Measurements from ENCODE around the gene MAVS.
"Not testable (repeated sequence)": the region's sequence is repeated elsewhere in the genome, so short reads cannot be mapped to it uniquely, and the experiment has no call there.

Gene MAVS

DNA sequence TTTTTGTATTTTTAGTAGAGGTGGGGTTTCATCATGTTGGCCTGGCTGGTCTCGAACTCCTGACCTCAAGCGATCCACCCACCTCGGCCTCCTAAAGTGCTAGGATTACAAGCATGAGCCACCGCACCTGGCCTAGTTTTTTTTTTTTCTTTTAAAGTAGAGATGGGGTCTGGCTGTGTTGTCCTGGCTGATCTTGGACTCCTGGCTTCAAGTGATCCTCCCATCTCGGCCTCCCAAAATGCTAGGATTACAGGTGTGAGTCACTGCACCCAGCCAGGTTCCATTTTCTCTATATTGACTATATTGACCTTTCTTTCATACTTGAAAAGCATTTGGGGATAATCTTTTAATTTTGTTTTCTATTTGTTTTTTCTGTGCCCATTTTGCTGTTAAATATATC lies 55.8 kb downstream of the MAVS start:
- peaks cover under 1% of the 10 kb centered on the region; the same call in 1 of the 2 replicates for H3K36me3 ChIP-seq (ENCODE audit: insufficient read depth, low read length)
- no peak overlapping the region for H3K9ac ChIP-seq (ENCODE audit: low read depth, low read length)
- WGBS: 97% methylated on average over 5 of the region's 5 CpGs
- H3K27me3 ChIP-seq (ENCODE audit: insufficient read depth, low read length): no peaks in the 10 kb centered on the region
- H3K4me1 ChIP-seq (ENCODE audit: insufficient read depth, low read length): 0 out of 2 replicates have a peak, but pooled peaks cover 13% of the 10 kb centered on the region
- no peak overlapping the region for H3K4me3 ChIP-seq (ENCODE audit: low read length)
- H3K9me3 ChIP-seq (ENCODE audit: insufficient read depth, low read depth, low read length): no peaks in the 10 kb centered on the region
- H3K27ac ChIP-seq (ENCODE audit: low read depth, low read length): no peak overlapping the region

- 93% methylated on average over 2 of the region's 2 CpGs for WGBS
- H3K4me1 ChIP-seq (ENCODE audit: insufficient read depth, low read length): 0 out of 2 replicates have a peak, but pooled peaks cover 9% of the 10 kb centered on the region
- no peaks in the 10 kb centered on the region for H3K27me3 ChIP-seq (ENCODE audit: insufficient read depth, low read length)
- H3K27ac ChIP-seq (ENCODE audit: low read depth, low read length): no peak overlapping the region
- peaks cover 18% of the 10 kb centered on the region for H3K36me3 ChIP-seq (ENCODE audit: insufficient read depth, low read length)
- H3K9me3 ChIP-seq (ENCODE audit: insufficient read depth, low read depth, low read length): no peaks in the 10 kb centered on the region
- no peak overlapping the region for H3K4me3 ChIP-seq (ENCODE audit: low read length)
- no peak overlapping the region for H3K9ac ChIP-seq (ENCODE audit: low read depth, low read length)
Measured at GRCh38 chr20:3904224-3904623, 57.6 kb downstream of the MAVS start.

GRCh38 chr20:3904857-3905256 lies 58.2 kb downstream of the MAVS start:
- no peaks in the 10 kb centered on the region for H3K9me3 ChIP-seq (ENCODE audit: insufficient read depth, low read depth, low read length)
- peaks cover 23% of the 10 kb centered on the region for H3K36me3 ChIP-seq (ENCODE audit: insufficient read depth, low read length)
- H3K9ac ChIP-seq (ENCODE audit: low read depth, low read length): no peak overlapping the region
- 94% methylated on average over 5 of the region's 5 CpGs for WGBS
- no peak overlapping the region for H3K27ac ChIP-seq (ENCODE audit: low read depth, low read length)
- H3K27me3 ChIP-seq (ENCODE audit: insufficient read depth, low read length): no peaks in the 10 kb centered on the region
- H3K4me1 ChIP-seq (ENCODE audit: insufficient read depth, low read length): 0 out of 2 replicates have a peak, but pooled peaks cover 9% of the 10 kb centered on the region
- no peak overlapping the region for H3K4me3 ChIP-seq (ENCODE audit: low read length)

- H3K27me3 ChIP-seq (ENCODE audit: insufficient read depth, low read length); H3K4me1 ChIP-seq (ENCODE audit: insufficient read depth, low read length); H3K9me3 ChIP-seq (ENCODE audit: insufficient read depth, low read depth, low read length); H3K9ac ChIP-seq (ENCODE audit: low read depth, low read length); H3K4me3 ChIP-seq (ENCODE audit: low read length); H3K27ac ChIP-seq (ENCODE audit: low read depth, low read length): not testable (repeated sequence)
- peaks cover 45% of the 10 kb centered on the region for H3K36me3 ChIP-seq (ENCODE audit: insufficient read depth, low read length)
- WGBS: 91% methylated on average over 17 of the region's 17 CpGs
Measured at GRCh38 chr20:3906744-3907721, 60.4 kb downstream of the MAVS start.

- Histone ChIP-seq H3K9me3 (ENCODE audit: insufficient read depth, low read depth, low read length) (no peaks in the 10 kb centered on the region), H3K27ac (ENCODE audit: low read depth, low read length) (no peak overlapping the region), H3K27me3 (ENCODE audit: insufficient read depth, low read length) (no peaks in the 10 kb centered on the region), H3K9ac (ENCODE audit: low read depth, low read length) (no peak overlapping the region), H3K36me3 (ENCODE audit: insufficient read depth, low read length) (peaks cover 61% of the 10 kb centered on the region), H3K4me1 (ENCODE audit: insufficient read depth, low read length) (no peaks in the 10 kb centered on the region), H3K4me3 (ENCODE audit: low read length) (no peak overlapping the region)
- 94% methylated on average over 4 of the region's 4 CpGs for WGBS
Measured at GRCh38 chr20:3908667-3909066, 62.0 kb downstream of the MAVS start.

DNA sequence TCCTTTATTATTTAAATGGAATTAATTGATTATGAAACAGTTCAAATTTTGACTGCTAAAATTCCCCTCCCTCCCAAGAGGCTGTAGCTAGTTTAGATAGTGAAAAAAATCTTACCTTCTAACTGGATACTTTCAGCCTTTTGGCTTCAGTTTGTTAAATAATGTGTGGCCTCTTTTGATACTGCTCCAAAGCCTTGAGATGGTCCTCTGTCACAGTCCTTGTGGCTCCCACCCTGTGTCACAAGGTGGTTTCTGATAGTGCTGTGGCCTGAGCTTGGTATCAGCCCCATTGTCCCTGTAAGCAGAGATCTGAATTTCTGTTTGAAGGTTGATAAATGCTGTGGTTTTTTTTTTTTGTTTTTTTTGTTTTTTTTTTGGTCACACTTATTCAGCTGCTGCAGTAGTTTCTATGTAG lies 63.3 kb downstream of the MAVS start:
- peaks cover 73% of the 10 kb centered on the region for H3K36me3 ChIP-seq (ENCODE audit: insufficient read depth, low read length)
- H3K9me3 ChIP-seq (ENCODE audit: insufficient read depth, low read depth, low read length): no peaks in the 10 kb centered on the region
- H3K4me1 ChIP-seq (ENCODE audit: insufficient read depth, low read length): no peaks in the 10 kb centered on the region
- H3K4me3 ChIP-seq (ENCODE audit: low read length): no peak overlapping the region
- H3K27me3 ChIP-seq (ENCODE audit: insufficient read depth, low read length): no peaks in the 10 kb centered on the region
- no peak overlapping the region for H3K27ac ChIP-seq (ENCODE audit: low read depth, low read length)
- H3K9ac ChIP-seq (ENCODE audit: low read depth, low read length): no peak overlapping the region

- Histone ChIP-seq H3K9me3 (ENCODE audit: insufficient read depth, low read depth, low read length) (no peaks in the 10 kb centered on the region), H3K4me3 (ENCODE audit: low read length) (no peak overlapping the region), H3K9ac (ENCODE audit: low read depth, low read length) (no peak overlapping the region), H3K27ac (ENCODE audit: low read depth, low read length) (no peak overlapping the region), H3K4me1 (ENCODE audit: insufficient read depth, low read length) (no peaks in the 10 kb centered on the region), H3K27me3 (ENCODE audit: insufficient read depth, low read length) (no peaks in the 10 kb centered on the region), H3K36me3 (ENCODE audit: insufficient read depth, low read length) (peaks cover 80% of the 10 kb centered on the region)
- 99% methylated on average over 2 of the region's 2 CpGs for WGBS
Measured at GRCh38 chr20:3910853-3911252, 64.2 kb downstream of the MAVS start.

DNA sequence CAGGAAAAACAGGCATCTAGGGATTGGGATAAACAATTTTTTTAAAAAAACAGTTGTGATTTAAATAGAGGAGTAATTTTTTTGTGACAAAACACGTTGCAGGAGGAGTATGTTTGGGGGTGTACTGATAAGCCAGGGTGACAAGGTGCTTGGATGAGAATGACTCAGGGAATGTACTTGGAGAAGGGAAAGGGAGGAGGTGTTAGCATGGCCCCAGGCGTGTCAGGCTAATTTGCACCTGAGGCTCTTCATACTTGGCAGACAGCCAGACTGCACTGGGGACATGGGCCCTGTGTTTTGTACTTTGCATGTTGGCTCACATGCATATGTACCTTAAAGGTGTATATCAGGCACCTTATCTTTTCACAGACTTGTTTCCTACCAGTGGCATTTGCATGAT lies 65.3 kb downstream of the MAVS start:
- H3K4me1 ChIP-seq (ENCODE audit: insufficient read depth, low read length): no peaks in the 10 kb centered on the region
- H3K9me3 ChIP-seq (ENCODE audit: insufficient read depth, low read depth, low read length): no peaks in the 10 kb centered on the region
- H3K36me3 ChIP-seq (ENCODE audit: insufficient read depth, low read length): peaks cover 91% of the 10 kb centered on the region
- H3K27ac ChIP-seq (ENCODE audit: low read depth, low read length): no peak overlapping the region
- H3K9ac ChIP-seq (ENCODE audit: low read depth, low read length): no peak overlapping the region
- H3K27me3 ChIP-seq (ENCODE audit: insufficient read depth, low read length): no peaks in the 10 kb centered on the region
- H3K4me3 ChIP-seq (ENCODE audit: low read length): no peak overlapping the region
- WGBS: 93% methylated on average over 2 of the region's 2 CpGs

DNA sequence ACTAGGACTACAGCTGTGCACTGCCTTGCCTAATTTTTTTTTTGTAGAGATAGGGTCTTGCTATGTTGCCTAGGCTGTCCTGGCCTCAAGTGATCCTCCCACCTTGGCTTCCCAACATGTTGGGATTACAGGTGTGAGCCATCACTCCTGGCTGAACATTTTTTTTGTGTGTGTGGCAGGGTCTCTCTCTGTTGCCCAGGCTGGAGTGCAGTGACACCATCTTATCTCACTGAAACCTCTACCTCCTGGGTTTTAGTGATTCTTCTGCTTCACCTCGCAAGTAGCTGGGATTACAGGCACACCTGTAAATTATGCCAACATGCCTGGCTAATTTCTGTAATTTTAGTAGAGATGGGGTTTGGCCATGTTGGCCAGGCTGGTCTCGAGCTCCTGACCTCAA lies 67.8 kb downstream of the MAVS start:
- Histone ChIP-seq H3K4me3 (ENCODE audit: low read length) (no peak overlapping the region), H3K4me1 (ENCODE audit: insufficient read depth, low read length) (no peaks in the 10 kb centered on the region), H3K9ac (ENCODE audit: low read depth, low read length) (no peak overlapping the region), H3K27ac (ENCODE audit: low read depth, low read length) (no peak overlapping the region), H3K9me3 (ENCODE audit: insufficient read depth, low read depth, low read length) (no peaks in the 10 kb centered on the region), H3K27me3 (ENCODE audit: insufficient read depth, low read length) (no peaks in the 10 kb centered on the region), H3K36me3 (ENCODE audit: insufficient read depth, low read length) (peaks cover 95% of the 10 kb centered on the region)
- WGBS: 94% methylated on average over 2 of the region's 2 CpGs

DNA sequence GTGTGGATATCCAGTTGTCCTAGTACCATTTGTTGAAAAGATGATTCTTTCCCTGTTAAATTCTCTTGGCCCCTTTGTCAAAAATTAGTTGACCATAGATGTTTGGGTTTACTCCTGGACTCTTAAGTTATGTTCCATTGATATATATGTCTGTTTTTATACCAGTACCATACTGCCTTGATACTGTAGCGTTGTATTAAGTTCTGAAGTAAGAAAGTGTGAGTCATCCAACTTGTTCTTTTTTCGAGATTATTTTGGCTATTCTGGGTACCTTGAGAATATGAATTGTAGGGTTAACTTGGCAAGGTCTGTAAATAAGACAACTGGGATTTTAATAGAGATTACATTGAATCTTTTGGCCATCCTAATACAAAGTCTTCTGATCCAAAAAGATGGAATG lies 69.1 kb downstream of the MAVS start:
- Histone ChIP-seq H3K4me1 (ENCODE audit: insufficient read depth, low read length) (no peaks in the 10 kb centered on the region), H3K9me3 (ENCODE audit: insufficient read depth, low read depth, low read length) (no peaks in the 10 kb centered on the region), H3K27me3 (ENCODE audit: insufficient read depth, low read length) (no peaks in the 10 kb centered on the region), H3K4me3 (ENCODE audit: low read length) (no peak overlapping the region), H3K27ac (ENCODE audit: low read depth, low read length) (no peak overlapping the region), H3K36me3 (ENCODE audit: insufficient read depth, low read length) (peaks cover 93% of the 10 kb centered on the region), H3K9ac (ENCODE audit: low read depth, low read length) (no peak overlapping the region)
- 94% methylated on average over 2 of the region's 2 CpGs for WGBS

DNA sequence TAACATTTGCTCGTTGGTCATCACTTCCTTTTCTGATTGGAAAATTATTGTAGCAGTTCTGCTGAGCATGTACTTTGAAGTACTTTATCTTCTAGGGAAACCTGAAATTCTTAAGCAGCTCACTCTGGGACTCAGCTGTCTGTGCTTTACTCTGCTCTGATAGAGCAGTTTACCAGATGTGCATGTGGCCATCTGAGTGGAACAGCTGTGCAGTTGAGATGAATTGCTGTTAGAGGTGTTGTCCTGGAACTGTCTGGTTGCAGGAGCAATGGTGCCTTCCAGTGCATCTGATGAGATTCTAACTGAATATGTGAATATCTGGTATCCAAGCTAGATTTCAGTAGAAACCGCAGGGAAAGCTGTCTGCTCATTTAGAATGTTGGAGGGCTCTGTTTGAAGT lies 69.7 kb downstream of the MAVS start:
- H3K4me3 ChIP-seq (ENCODE audit: low read length): no peak overlapping the region
- peaks cover 91% of the 10 kb centered on the region for H3K36me3 ChIP-seq (ENCODE audit: insufficient read depth, low read length)
- H3K27me3 ChIP-seq (ENCODE audit: insufficient read depth, low read length): no peaks in the 10 kb centered on the region
- 94% methylated on average over 2 of the region's 2 CpGs for WGBS
- H3K9ac ChIP-seq (ENCODE audit: low read depth, low read length): no peak overlapping the region
- no peaks in the 10 kb centered on the region for H3K4me1 ChIP-seq (ENCODE audit: insufficient read depth, low read length)
- H3K9me3 ChIP-seq (ENCODE audit: insufficient read depth, low read depth, low read length): no peaks in the 10 kb centered on the region
- no peak overlapping the region for H3K27ac ChIP-seq (ENCODE audit: low read depth, low read length)

Measured in HUES64 (cell line).